GM23338 (cell line): ENCODE measurements around the gene EXOSC5. TPM values are rescaled to one million over a fixed set of nuclear protein-coding genes. Genes with fewer than 3 reads are reported as not detected.

Experiments used
- ATAC-seq: fragments of 200-7000 bp; cut with Tn5 transposase; 3 replicates; pipeline ENCODE4 v1.9.1; 2020
- DNase-seq: peaks from one replicate; pipeline ENCODE4 v3.0.0-alpha.2; 2015; ENCODE audit warnings: low spot score
- H2AFZ ChIP-seq: fragments of 200-600 bp; sonication (generic); 2 replicates; pipeline ENCODE4 v1.8.0; 2016; ENCODE audit warnings: antibody characterized with exemption, mild to moderate bottlenecking, moderate library complexity
- H3F3A ChIP-seq: fragments of 200-600 bp; sonication (generic); replicated peaks from 2 replicates; pipeline ENCODE4 v1.8.0; 2017; ENCODE audit warnings: antibody characterized with exemption, mixed run types, low read depth
- H3K27ac ChIP-seq: fragments of 200-600 bp; sonication (generic); 2 replicates; pipeline ENCODE4 v1.6.1; 2016; ENCODE audit warnings: low read depth
- H3K27me3 ChIP-seq: fragments of 200-600 bp; sonication (generic); 2 replicates; pipeline ENCODE4 v1.8.0; 2016; ENCODE audit warnings: mild to moderate bottlenecking, mixed run types, moderate library complexity; ENCODE audit not compliant: insufficient read depth
- H3K36me3 ChIP-seq: fragments of 200-600 bp; sonication (generic); 2 replicates; pipeline ENCODE4 v1.8.0; 2016; ENCODE audit warnings: mild to moderate bottlenecking; ENCODE audit not compliant: insufficient read depth
- H3K4me1 ChIP-seq: fragments of 200-600 bp; sonication (generic); 2 replicates; pipeline ENCODE4 v1.8.0; 2016; ENCODE audit warnings: mild to moderate bottlenecking, moderate library complexity; ENCODE audit not compliant: insufficient read depth
- H3K4me2 ChIP-seq: fragments of 200-600 bp; sonication (generic); 2 replicates; pipeline ENCODE4 v1.7.1; 2017; ENCODE audit warnings: mixed run types
- H3K4me3 ChIP-seq: fragments of 200-600 bp; sonication (generic); 2 replicates; pipeline ENCODE4 v1.6.1; 2016; ENCODE audit warnings: mixed run types
- H3K79me2 ChIP-seq: fragments of 200-600 bp; sonication (generic); replicated peaks from 2 replicates; pipeline ENCODE4 v1.8.0; 2017; ENCODE audit warnings: mild to moderate bottlenecking; ENCODE audit not compliant: insufficient read depth
- H3K9me2 ChIP-seq: fragments of 200-600 bp; sonication (generic); 2 replicates; pipeline ENCODE4 v1.8.0; 2017; ENCODE audit not compliant: insufficient read depth
- H4K20me1 ChIP-seq: fragments of 200-600 bp; sonication (generic); replicated peaks from 2 replicates; pipeline ENCODE4 v1.8.0; 2017; ENCODE audit warnings: mild to moderate bottlenecking; ENCODE audit not compliant: insufficient read depth
- H3K27ac Mint-ChIP-seq: 2 replicates; pipeline ENCODE4 v1.8.0; 2020; ENCODE audit warnings: inconsistent platforms, mild to moderate bottlenecking, moderate library complexity, mixed read lengths
- H3K27me3 Mint-ChIP-seq: 3 replicates; pipeline ENCODE4 v1.8.0; 2022; ENCODE audit warnings: low read depth, mild to moderate bottlenecking, moderate library complexity, mixed read lengths, inconsistent platforms; ENCODE audit not compliant: insufficient read depth, poor library complexity
- H3K36me3 Mint-ChIP-seq: 3 replicates; pipeline ENCODE4 v1.8.0; 2021; ENCODE audit warnings: low read depth, mild to moderate bottlenecking, inconsistent platforms, moderate library complexity, mixed read lengths
- H3K4me1 Mint-ChIP-seq: 3 replicates; pipeline ENCODE4 v1.8.0; 2020; ENCODE audit warnings: mild to moderate bottlenecking, inconsistent platforms, mixed read lengths
- H3K4me3 Mint-ChIP-seq: 3 replicates; pipeline ENCODE4 v1.8.0; 2021; ENCODE audit warnings: moderate library complexity, mild to moderate bottlenecking, inconsistent platforms, mixed read lengths
- H3K9me3 Mint-ChIP-seq: 3 replicates; pipeline ENCODE4 v1.8.0; 2020; ENCODE audit warnings: moderate library complexity, mild to moderate bottlenecking, inconsistent platforms, mixed read lengths
- CREB1 ChIP-seq: fragments of 250-450 bp; sonication (Bioruptor Pico); IDR thresholded peaks from 2 replicates; pipeline ENCODE4 v1.5.0; 2020; ENCODE audit warnings: low read depth, mild to moderate bottlenecking, moderate library complexity
- CTCF ChIP-seq, 2 experiments: fragments of 200-600 bp in 1 of 2; sonication (generic) in 1 of 2; conservative IDR thresholded peaks; 2 replicates each; pipeline versions ENCODE4 v1.5.1 to v1.6.1; 2016 to 2017; ENCODE audit warnings: antibody characterized with exemption in 2 of 2, low read depth in 2 of 2, mild to moderate bottlenecking in 2 of 2, moderate library complexity in 1 of 2
- ETS1 ChIP-seq: IDR thresholded peaks from 2 replicates; pipeline ENCODE4 v1.6.1; 2016; ENCODE audit warnings: antibody characterized with exemption
- EZH2 ChIP-seq: fragments of 200-600 bp; sonication (generic); IDR thresholded peaks from one replicate; pipeline ENCODE4 v1.8.0; 2017; ENCODE audit warnings: antibody characterized with exemption, mild to moderate bottlenecking, low read depth; ENCODE audit not compliant: unreplicated experiment
- POLR2AphosphoS5 ChIP-seq: IDR thresholded peaks from 2 replicates; pipeline ENCODE4 v1.6.1; 2016; ENCODE audit warnings: antibody characterized with exemption, low read depth
- REST ChIP-seq: IDR thresholded peaks from one replicate; pipeline ENCODE4 v1.6.1; 2018; ENCODE audit warnings: antibody characterized with exemption; ENCODE audit not compliant: unreplicated experiment
- ZNF331 ChIP-seq: fragments of 250-450 bp; sonication (Bioruptor Pico); IDR thresholded peaks from 2 replicates; pipeline ENCODE4 v1.5.0; 2020; ENCODE audit warnings: low read depth, mild to moderate bottlenecking, moderate library complexity
- long read RNA-seq: library from polyadenylated mRNA; unstranded; transcript quantifications from one replicate; pipeline ENCODE4 v2.0.0, GENCODE V29; 2020; ENCODE audit not compliant: unreplicated experiment
- polyA plus RNA-seq: library from polyadenylated mRNA; unstranded; fragments of >200 nt; fragmentation: Nextera tagmentation; extraction: Ambion mirVana; gene quantifications from 2 replicates; pipeline ENCODE4 v1.2.1, GENCODE V29; 2016
- total RNA-seq: library from RNA; depleted of rRNA; stranded (reverse); fragments of >200 nt; shearing (Covaris generic); gene quantifications from 2 replicates; pipeline ENCODE4 v1.2.3, GENCODE V29; 2014; rRNA removed

EXOSC5 gene
- total RNA-seq (65.1 and 65.4 TPM in 2 replicates), polyA plus RNA-seq (116 and 125 TPM in 2 replicates)
- long read RNA-seq, transcript EXOSC5-201 (6 exons, 1,118 nt): major isoform, 67 of 70 reads
- long read RNA-seq, partial matches to known transcripts: 2 of 70 reads
- long read RNA-seq, other reads (novel, unspliced or antisense): 1 of 70 reads

GRCh38 chr19:41397086-41398049, at the start of gene EXOSC5, which contains the start of gene BCKDHA:
Gene EXOSC5 (minus strand): TSS chr19:41397359. CDS start chr19:41397328, 31 bp downstream.
Gene BCKDHA (plus strand): TSS chr19:41397818. CDS start chr19:41397828, 10 bp downstream.
- H3K27me3 Mint-ChIP-seq: peaks cover 6% of the 10 kb centered on the region
- H3K27ac Mint-ChIP-seq: peak within 1 kb of the TSS; percentile 100
- ATAC-seq (peak; percentile 98), DNase-seq (peak; percentile 100)
- H3K36me3 Mint-ChIP-seq: peaks cover 9% of the 10 kb centered on the region
- Histone ChIP-seq H2AFZ (peak within 1 kb of the TSS; percentile 35; the same call in 1 of the 2 replicates), H3K79me2 (peaks cover 35% of the 10 kb centered on the region), H4K20me1 (peaks cover 7% of the 10 kb centered on the region), H3F3A (no peaks in the 10 kb centered on the region), H3K4me3 (peak within 1 kb of the TSS; percentile 80), H3K9me2 (no peaks in the 10 kb centered on the region), H3K27ac (peak within 1 kb of the TSS; percentile 68), H3K27me3 (no peaks in the 10 kb centered on the region), H3K4me2 (peak within 1 kb of the TSS; percentile 83), H3K4me1 (peaks cover 12% of the 10 kb centered on the region; the same call in 1 of the 2 replicates), H3K36me3 (no peaks in the 10 kb centered on the region)
- TF ChIP-seq POLR2AphosphoS5 (peak; percentile 60), REST (no peak), CREB1 (CRISPR knock-in tag) (peak; percentile 73)
- H3K4me1 Mint-ChIP-seq: peaks cover 19% of the 10 kb centered on the region
- peak within 1 kb of the TSS; percentile 98 for H3K4me3 Mint-ChIP-seq
- no peaks in the 10 kb centered on the region for H3K9me3 Mint-ChIP-seq

GRCh38 chr19:41445575-41445974, 48.4 kb upstream of the EXOSC5 start:
- peaks cover 15% of the 10 kb centered on the region for H3K27me3 Mint-ChIP-seq
- H3K27ac Mint-ChIP-seq: no peak overlapping the region
- TF ChIP-seq ZNF331 (CRISPR knock-in tag) (no peak), EZH2 (no peak), CTCF (conservative IDR thresholded peaks at IDR 0.05; ENCODE audit: low read depth in 2 of 2) (no peak), ETS1 (no peak)

More at GRCh38 chr19:41445575-41445974, 48.4 kb upstream of the EXOSC5 start:
- Mint-ChIP-seq H3K4me3 (no peak overlapping the region), H3K4me1 (peaks cover 18% of the 10 kb centered on the region), H3K36me3 (no peaks in the 10 kb centered on the region), H3K9me3 (no peaks in the 10 kb centered on the region; the same call in 2 of the 3 replicates)
- ATAC-seq: no peak
- Histone ChIP-seq H3F3A (no peaks in the 10 kb centered on the region), H3K36me3 (no peaks in the 10 kb centered on the region), H3K27ac (no peak overlapping the region), H3K9me2 (no peaks in the 10 kb centered on the region), H3K4me3 (no peak overlapping the region), H3K27me3 (peaks cover 17% of the 10 kb centered on the region; the same call in 1 of the 2 replicates), H3K79me2 (no peaks in the 10 kb centered on the region), H3K4me1 (peaks cover 3% of the 10 kb centered on the region; the same call in 1 of the 2 replicates), H2AFZ (no peak overlapping the region), H3K4me2 (no peak overlapping the region), H4K20me1 (no peaks in the 10 kb centered on the region)
- no peak for DNase-seq
